ENCODE data around the gene KLK13.

KLK13 gene

GRCh38 chr19:51064534-51065220, at the start of gene KLK13:
TSS of gene KLK13 (minus strand) at chr19:51065092. CDS start at chr19:51065067, 25 bp downstream.
- no peak for DNase-seq

GRCh38 chr19:51114087-51114729, 49.3 kb upstream of the KLK13 start:
- no peak for DNase-seq

GRCh38 chr19:51111606-51112005, 46.7 kb upstream of the KLK13 start:
- no peak for DNase-seq

- DNase-seq: no peak
These were observed 45.7 kb upstream of the KLK13 start for GRCh38 chr19:51110666-51110971.

GRCh38 chr19:51108805-51109146, 43.9 kb upstream of the KLK13 start:
- no peak for DNase-seq

GRCh38 chr19:51108066-51108804, 43.3 kb upstream of the KLK13 start, which contains the start of gene CTU1:
TSS of gene CTU1 (minus strand) at chr19:51108409. CDS start at chr19:51104569, 3,840 bp downstream.
- peak; percentile 97 for DNase-seq

GRCh38 chr19:51107406-51108065, 42.6 kb upstream of the KLK13 start:
- DNase-seq: no peak

GRCh38 chr19:51103926-51104341, 39.0 kb upstream of the KLK13 start:
- no peak for DNase-seq

GRCh38 chr19:51102991-51103390, 38.1 kb upstream of the KLK13 start:
- DNase-seq: no peak

- DNase-seq: no peak
These were observed 36.4 kb upstream of the KLK13 start for GRCh38 chr19:51101171-51101865.

GRCh38 chr19:51100601-51101000, 35.7 kb upstream of the KLK13 start:
- no peak for DNase-seq

GRCh38 chr19:51099047-51099382, 34.1 kb upstream of the KLK13 start:
- no peak for DNase-seq

GRCh38 chr19:51098365-51099046, 33.6 kb upstream of the KLK13 start:
- DNase-seq: no peak

- no peak for DNase-seq
These were observed 32.9 kb upstream of the KLK13 start for GRCh38 chr19:51097796-51098195.

GRCh38 chr19:51097166-51097738, 32.4 kb upstream of the KLK13 start:
- no peak for DNase-seq

GRCh38 chr19:51096473-51097165, 31.7 kb upstream of the KLK13 start:
- no peak for DNase-seq

GRCh38 chr19:51094696-51095279, 29.9 kb upstream of the KLK13 start:
- DNase-seq: no peak

GRCh38 chr19:51093510-51094345, 28.8 kb upstream of the KLK13 start:
- no peak for DNase-seq

GRCh38 chr19:51093101-51093500, 28.2 kb upstream of the KLK13 start:
- no peak for DNase-seq

Data from NCI-H1048 (cell line).